Neutrophil (primary cell): ENCODE data around the gene ENTPD8.

ENCODE experiments used
- H3K27ac ChIP-seq: fragments of 200-600 bp; sonication (generic); 2 replicates; pipeline ENCODE4 v1.5.1; 2016; ENCODE audit warnings: mild to moderate bottlenecking, moderate library complexity
- H3K27me3 ChIP-seq: fragments of 200-600 bp; sonication (generic); 2 replicates; pipeline ENCODE4 v1.6.0; 2016; ENCODE audit warnings: mild to moderate bottlenecking
- H3K36me3 ChIP-seq: fragments of 200-600 bp; sonication (generic); 2 replicates; pipeline ENCODE4 v1.5.1; 2017
- H3K4me1 ChIP-seq, 2 experiments: fragments of 200-600 bp in 1 of 2; sonication (generic) in 1 of 2; 1 replicate in 1 of 2; 2 replicates in 1 of 2; pipeline versions ENCODE4 v1.5.1 to v1.6.1; 2013 to 2016; ENCODE audit warnings: low read depth in 1 of 2, low read length in 1 of 2, mild to moderate bottlenecking in 1 of 2, moderate library complexity in 1 of 2; ENCODE audit not compliant: control insufficient read depth in 1 of 2, insufficient read depth in 1 of 2
- H3K4me3 ChIP-seq, 2 experiments: fragments of 200-600 bp in 1 of 2; sonication (generic) in 1 of 2; 1 replicate in 1 of 2; 2 replicates in 1 of 2; pipeline ENCODE4 v1.5.1; 2013 to 2016; ENCODE audit warnings: low read depth in 1 of 2, low read length in 1 of 2, mild to moderate bottlenecking in 1 of 2, moderate library complexity in 1 of 2
- H3K9me3 ChIP-seq: fragments of 200-600 bp; sonication (generic); 2 replicates; pipeline ENCODE4 v1.5.1; 2016
- TF ChIP-seq, protein P1 (sequence below): fragments of 200-600 bp; sonication (generic); IDR thresholded peaks from 2 replicates; pipeline ENCODE4 v1.5.1; 2016; ENCODE audit warnings: antibody characterized with exemption

ENTPD8 gene

DNA sequence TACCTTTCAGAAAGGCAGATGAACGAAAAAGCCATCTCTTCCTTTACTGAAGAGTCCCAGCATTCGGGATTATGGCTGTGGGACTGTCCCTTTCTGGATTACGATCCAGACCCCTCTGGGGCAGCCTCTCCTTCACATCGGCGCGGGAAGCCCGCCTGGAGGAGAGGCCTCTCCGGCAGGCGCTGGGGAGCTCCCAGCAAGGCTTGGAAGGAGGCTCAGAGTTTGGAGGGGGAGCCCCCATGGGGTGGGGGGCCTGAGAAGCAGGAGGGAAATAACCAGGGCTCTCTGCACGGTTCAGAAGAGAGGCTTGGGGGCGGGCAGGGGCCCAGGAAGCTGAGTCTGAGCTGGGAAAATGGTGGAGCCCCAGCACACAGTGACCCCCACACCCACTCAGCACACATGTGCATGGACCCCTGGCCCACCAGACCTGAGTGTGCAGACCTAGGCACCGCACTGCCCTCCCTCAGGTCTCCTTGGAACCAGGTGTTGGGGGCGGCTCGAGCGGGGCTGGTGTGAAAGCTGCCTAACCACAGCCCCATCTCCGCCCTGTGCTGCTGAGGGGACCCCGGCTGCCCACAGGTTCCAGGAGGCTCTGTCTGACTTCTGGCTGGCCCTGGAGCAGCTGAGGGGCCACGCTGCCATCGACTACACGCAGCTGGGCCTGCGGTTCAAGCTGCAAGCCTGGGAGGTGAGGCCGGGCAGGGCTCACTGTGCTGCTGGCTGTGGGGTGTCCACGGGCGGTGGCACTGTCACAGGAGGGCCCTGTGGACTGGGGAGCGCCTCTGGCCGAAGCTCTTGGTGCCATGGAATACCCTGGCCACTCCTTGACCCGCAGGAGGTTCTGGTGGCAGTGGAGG, 13.5 kb downstream of the ENTPD8 start:
- H3K27ac ChIP-seq, result no peak overlapping the region
- peaks cover 15% of the 10 kb centered on the region for H3K27me3 ChIP-seq
- TF ChIP-seq, protein P1, sequence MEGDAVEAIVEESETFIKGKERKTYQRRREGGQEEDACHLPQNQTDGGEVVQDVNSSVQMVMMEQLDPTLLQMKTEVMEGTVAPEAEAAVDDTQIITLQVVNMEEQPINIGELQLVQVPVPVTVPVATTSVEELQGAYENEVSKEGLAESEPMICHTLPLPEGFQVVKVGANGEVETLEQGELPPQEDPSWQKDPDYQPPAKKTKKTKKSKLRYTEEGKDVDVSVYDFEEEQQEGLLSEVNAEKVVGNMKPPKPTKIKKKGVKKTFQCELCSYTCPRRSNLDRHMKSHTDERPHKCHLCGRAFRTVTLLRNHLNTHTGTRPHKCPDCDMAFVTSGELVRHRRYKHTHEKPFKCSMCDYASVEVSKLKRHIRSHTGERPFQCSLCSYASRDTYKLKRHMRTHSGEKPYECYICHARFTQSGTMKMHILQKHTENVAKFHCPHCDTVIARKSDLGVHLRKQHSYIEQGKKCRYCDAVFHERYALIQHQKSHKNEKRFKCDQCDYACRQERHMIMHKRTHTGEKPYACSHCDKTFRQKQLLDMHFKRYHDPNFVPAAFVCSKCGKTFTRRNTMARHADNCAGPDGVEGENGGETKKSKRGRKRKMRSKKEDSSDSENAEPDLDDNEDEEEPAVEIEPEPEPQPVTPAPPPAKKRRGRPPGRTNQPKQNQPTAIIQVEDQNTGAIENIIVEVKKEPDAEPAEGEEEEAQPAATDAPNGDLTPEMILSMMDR, result no peak
- peaks cover 0 to 5% of the 10 kb centered on the region in 2 experiments for H3K4me1 ChIP-seq
- H3K4me3 ChIP-seq, result no peak overlapping the region
- H3K9me3 ChIP-seq, result no peaks in the 10 kb centered on the region
- no peaks in the 10 kb centered on the region for H3K36me3 ChIP-seq

DNA sequence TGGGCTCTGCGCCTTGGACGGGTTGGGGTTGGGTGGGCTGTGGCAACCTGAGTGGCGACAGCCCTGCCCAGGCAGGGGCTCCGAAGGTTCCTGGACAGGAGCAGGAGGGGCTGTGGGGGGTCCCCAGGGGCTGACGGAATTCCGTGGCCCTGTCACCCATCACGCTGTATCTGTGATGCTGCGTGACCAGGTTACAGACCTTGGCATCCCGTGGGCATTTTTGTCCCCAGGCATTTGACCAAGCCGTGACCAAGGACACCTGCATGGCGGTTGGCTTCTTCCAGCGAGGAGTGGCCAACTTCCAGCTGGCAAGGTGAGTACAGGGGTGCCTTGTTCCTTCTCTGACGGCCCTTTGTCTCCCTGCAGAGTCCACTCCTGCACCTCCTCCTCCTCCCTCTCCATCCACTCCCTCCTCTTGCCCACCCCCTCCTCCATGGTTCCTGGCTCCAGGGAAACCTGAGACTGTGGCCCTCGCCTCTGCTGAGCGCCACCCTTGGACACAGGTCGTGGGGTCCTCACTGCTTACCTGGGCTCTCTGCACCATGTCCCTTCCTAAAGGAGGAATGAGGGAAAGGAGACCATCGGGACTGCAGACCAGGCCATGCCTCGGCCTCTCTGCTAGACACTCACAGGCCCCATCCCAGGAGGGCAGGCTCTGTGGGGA, 15.0 kb downstream of the ENTPD8 start:
- H3K4me1 ChIP-seq, result peaks cover 8 to 13% of the 10 kb centered on the region in 2 experiments
- TF ChIP-seq, protein P1, result no peak
- peaks cover 18% of the 10 kb centered on the region for H3K27me3 ChIP-seq
- no peaks in the 10 kb centered on the region for H3K36me3 ChIP-seq
- no peaks in the 10 kb centered on the region for H3K9me3 ChIP-seq
- H3K27ac ChIP-seq, result no peak overlapping the region
- H3K4me3 ChIP-seq, result no peak overlapping the region

DNA sequence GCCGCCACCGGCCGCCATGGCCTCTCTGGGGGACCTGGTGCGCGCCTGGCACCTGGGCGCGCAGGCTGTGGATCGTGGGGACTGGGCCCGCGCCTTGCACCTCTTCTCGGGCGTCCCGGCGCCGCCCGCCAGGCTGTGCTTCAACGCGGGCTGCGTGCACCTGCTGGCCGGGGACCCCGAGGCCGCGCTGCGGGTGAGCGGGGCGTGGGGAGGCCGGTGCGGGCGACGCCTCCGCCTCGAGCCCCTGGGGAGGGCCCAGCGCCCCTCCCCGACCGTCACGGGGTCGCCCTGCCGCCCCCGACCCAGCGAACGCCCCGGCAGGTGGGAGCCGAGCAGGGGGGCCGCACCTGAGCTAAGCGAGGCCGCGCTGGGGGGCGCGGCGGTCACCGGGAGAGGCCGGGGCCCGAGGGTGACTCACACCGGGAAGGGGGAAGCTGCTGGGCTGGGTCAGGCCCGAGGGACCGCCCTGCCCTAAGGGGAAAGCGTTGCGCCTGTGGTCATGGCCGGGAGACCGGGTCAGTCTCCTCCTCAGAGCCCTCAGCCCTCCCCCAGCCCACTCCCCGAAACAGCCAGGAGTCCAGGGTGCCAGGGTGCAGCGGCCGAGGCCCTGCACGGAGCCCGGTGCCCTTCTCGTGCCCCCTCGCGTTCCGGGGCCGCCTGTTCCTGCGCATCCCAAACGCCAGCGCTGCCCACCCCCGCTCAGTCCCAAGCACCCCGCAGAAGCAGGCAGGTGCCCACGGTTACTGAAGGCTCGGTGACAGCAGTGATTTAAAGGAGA, 17.5 kb downstream of the ENTPD8 start:
- TF ChIP-seq, protein P1, result no peak
- H3K4me3 ChIP-seq, result peak overlapping the region; percentile 72 to 81
- H3K36me3 ChIP-seq, result no peaks in the 10 kb centered on the region
- H3K27me3 ChIP-seq, result peaks cover 18% of the 10 kb centered on the region
- peak overlapping the region; percentile 55 for H3K27ac ChIP-seq
- H3K9me3 ChIP-seq, result no peaks in the 10 kb centered on the region
- peaks cover 8 to 13% of the 10 kb centered on the region in 2 experiments for H3K4me1 ChIP-seq

DNA sequence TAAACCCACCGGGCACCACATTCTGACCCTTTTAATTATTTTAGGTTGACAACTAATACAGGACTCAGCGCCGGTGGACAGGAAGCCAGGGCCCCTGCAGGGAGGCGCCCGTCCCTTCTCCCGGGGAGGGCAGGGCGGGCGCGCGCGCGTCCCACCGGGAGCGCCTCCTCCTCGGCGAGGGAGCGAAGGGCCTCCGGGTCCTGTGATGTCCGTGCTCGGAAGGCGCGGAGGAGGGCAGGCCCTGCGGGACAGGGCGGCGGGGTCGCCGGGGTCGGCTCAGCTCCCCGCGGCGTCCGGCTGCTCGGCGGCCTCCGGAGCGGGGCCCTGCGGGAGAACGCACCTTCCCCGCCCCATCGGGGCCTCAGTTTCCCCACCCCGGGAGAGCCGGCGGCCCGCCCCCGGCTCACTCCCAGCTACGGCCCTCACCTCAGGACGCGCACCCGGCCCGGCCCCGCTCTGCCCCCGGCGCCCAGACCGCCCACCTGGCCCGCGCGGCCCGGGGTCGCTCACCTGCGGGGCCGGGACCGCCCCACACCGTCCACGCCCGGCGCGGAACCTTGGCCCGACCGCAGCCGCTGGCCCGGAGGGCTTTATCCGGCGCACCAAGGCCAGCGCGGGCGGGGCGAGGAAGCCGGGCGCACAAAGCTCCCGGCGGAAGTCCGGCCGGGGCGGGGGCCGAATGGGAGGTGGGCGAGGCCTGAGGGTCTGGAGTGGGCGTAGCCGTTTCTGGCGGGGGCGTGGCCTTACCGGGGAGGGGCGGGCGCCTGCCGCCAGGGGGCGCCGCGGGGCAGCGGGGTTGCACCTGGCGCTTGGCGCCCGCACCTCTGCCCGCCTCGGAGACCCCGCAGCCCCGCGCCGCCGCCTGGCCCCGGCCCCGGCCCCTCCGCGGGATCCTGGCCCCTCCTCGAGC, 18.3 kb downstream of the ENTPD8 start, which contains the start of the genes EXD3 and NOXA1:
Gene EXD3, minus strand, starts transcription at position 559 of the 910 bp plus-strand sequence. CDS start 27,805 bp downstream, outside the sequence.
Gene NOXA1, plus strand, starts transcription at position 790 of the 910 bp plus-strand sequence. CDS start 137 bp downstream, outside the sequence.
- peaks cover 8 to 13% of the 10 kb centered on the region in 2 experiments for H3K4me1 ChIP-seq
- H3K4me3 ChIP-seq, result peak within 1 kb of the TSS; percentile 72 to 81
- no peaks in the 10 kb centered on the region for H3K9me3 ChIP-seq
- peaks cover 18% of the 10 kb centered on the region for H3K27me3 ChIP-seq
- H3K36me3 ChIP-seq, result no peaks in the 10 kb centered on the region
- H3K27ac ChIP-seq, result peak within 1 kb of the TSS; percentile 55
- TF ChIP-seq, protein P1, result peak; percentile 78
